ENCODE measurements around the gene PARD3. TPM values are rescaled to one million over a fixed set of nuclear protein-coding genes. Genes with fewer than 3 reads are reported as not detected.

The PARD3 gene
- total RNA-seq, 3 donors from 2014 or later (not counting 1 experiment from before 2014, with no cell fraction given) = 0.14 to 0.49 (median 0.38) TPM

GRCh38 chr10:34748357-34748756, 66.7 kb downstream of the PARD3 start:
- no peak overlapping the region for H3K4me3 ChIP-seq (ENCODE audit: low read length)
- H3K4me1 ChIP-seq (ENCODE audit: control insufficient read depth, insufficient read depth, low read length) = no peaks in the 10 kb centered on the region
- no peaks in the 10 kb centered on the region for H3K36me3 ChIP-seq (ENCODE audit: control insufficient read depth, insufficient read depth, low read length)
- Mint-ChIP-seq H3K4me3 (no peak overlapping the region), H3K36me3 (no peaks in the 10 kb centered on the region), H3K27me3 (ENCODE audit: low read depth in 2 of 2) (peaks cover 6 to 10% of the 10 kb centered on the region in 2 donors), H3K27ac (no peak overlapping the region), H3K9me3 (no peaks in the 10 kb centered on the region), H3K4me1 (no peaks in the 10 kb centered on the region)
- DNase-seq (no peak), ATAC-seq (no peak)
- no peaks in the 10 kb centered on the region for H3K27me3 ChIP-seq (ENCODE audit: control insufficient read depth, insufficient read depth, low read length)
- no peak overlapping the region for H3K27ac ChIP-seq (ENCODE audit: low read length)
- no peaks in the 10 kb centered on the region for H3K9me3 ChIP-seq (ENCODE audit: control insufficient read depth, insufficient read depth, low read length)
- TF ChIP-seq, protein P1, sequence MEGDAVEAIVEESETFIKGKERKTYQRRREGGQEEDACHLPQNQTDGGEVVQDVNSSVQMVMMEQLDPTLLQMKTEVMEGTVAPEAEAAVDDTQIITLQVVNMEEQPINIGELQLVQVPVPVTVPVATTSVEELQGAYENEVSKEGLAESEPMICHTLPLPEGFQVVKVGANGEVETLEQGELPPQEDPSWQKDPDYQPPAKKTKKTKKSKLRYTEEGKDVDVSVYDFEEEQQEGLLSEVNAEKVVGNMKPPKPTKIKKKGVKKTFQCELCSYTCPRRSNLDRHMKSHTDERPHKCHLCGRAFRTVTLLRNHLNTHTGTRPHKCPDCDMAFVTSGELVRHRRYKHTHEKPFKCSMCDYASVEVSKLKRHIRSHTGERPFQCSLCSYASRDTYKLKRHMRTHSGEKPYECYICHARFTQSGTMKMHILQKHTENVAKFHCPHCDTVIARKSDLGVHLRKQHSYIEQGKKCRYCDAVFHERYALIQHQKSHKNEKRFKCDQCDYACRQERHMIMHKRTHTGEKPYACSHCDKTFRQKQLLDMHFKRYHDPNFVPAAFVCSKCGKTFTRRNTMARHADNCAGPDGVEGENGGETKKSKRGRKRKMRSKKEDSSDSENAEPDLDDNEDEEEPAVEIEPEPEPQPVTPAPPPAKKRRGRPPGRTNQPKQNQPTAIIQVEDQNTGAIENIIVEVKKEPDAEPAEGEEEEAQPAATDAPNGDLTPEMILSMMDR (IDR thresholded peaks at IDR 0.05) = no peak
- WGBS (ENCODE audit: insufficient coverage) = 94% methylated on average over 6 of the region's 6 CpGs
- intact Hi-C loops (cut with micrococcal nuclease) = no loop called here

GRCh38 chr10:34746094-34746493, 69.0 kb downstream of the PARD3 start:
- Mint-ChIP-seq H3K27me3 (ENCODE audit: low read depth in 2 of 2) (peaks cover 10 to 22% of the 10 kb centered on the region in 2 donors), H3K4me3 (no peak overlapping the region), H3K36me3 (no peaks in the 10 kb centered on the region), H3K9me3 (no peaks in the 10 kb centered on the region), H3K4me1 (no peaks in the 10 kb centered on the region), H3K27ac (no peak overlapping the region)
- Histone ChIP-seq H3K4me3 (ENCODE audit: low read length) (no peak overlapping the region), H3K36me3 (ENCODE audit: control insufficient read depth, insufficient read depth, low read length) (no peaks in the 10 kb centered on the region), H3K9me3 (ENCODE audit: control insufficient read depth, insufficient read depth, low read length) (no peaks in the 10 kb centered on the region), H3K27ac (ENCODE audit: low read length) (no peak overlapping the region), H3K4me1 (ENCODE audit: control insufficient read depth, insufficient read depth, low read length) (no peaks in the 10 kb centered on the region), H3K27me3 (ENCODE audit: control insufficient read depth, insufficient read depth, low read length) (no peaks in the 10 kb centered on the region)
- DNase-seq = no peak
- intact Hi-C loops (cut with micrococcal nuclease) = no loop called here
- TF ChIP-seq, protein P1 (IDR thresholded peaks at IDR 0.05) = no peak
- 79% methylated on average over 1 of the region's 4 CpGs for WGBS (ENCODE audit: insufficient coverage)
- ATAC-seq = no peak

DNA sequence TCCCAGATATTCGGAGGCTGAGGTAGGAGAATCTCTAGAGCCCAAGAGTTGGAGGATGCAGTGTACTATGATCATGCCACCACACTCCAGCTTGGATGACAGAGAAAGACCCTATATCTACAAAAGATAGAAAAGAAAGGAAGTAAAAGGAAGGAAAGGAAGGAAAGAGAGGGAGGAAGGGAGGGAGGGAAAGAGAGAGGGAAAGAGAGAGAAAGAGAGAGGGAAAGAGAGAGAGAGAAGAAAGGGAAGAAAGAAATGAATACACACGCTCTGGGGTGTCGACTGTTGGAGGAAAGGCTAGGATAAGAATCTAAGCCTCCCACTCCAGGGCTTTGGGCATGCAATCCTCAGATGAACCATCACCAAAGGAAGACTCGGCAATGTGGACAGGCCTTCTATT, 69.9 kb downstream of the PARD3 start:
- Mint-ChIP-seq H3K9me3 (no peaks in the 10 kb centered on the region), H3K27me3 (ENCODE audit: low read depth in 2 of 2) (peaks cover 10 to 29% of the 10 kb centered on the region in 2 donors), H3K36me3 (no peaks in the 10 kb centered on the region), H3K4me1 (no peaks in the 10 kb centered on the region), H3K27ac (no peak overlapping the region), H3K4me3 (no peak overlapping the region)
- Histone ChIP-seq H3K27me3 (ENCODE audit: control insufficient read depth, insufficient read depth, low read length) (no peaks in the 10 kb centered on the region), H3K9me3 (ENCODE audit: control insufficient read depth, insufficient read depth, low read length) (no peaks in the 10 kb centered on the region), H3K27ac (ENCODE audit: low read length) (no peak overlapping the region), H3K4me3 (ENCODE audit: low read length) (no peak overlapping the region), H3K36me3 (ENCODE audit: control insufficient read depth, insufficient read depth, low read length) (no peaks in the 10 kb centered on the region), H3K4me1 (ENCODE audit: control insufficient read depth, insufficient read depth, low read length) (no peaks in the 10 kb centered on the region)
- intact Hi-C loops (cut with micrococcal nuclease) = no loop called here
- TF ChIP-seq, protein P1 (IDR thresholded peaks at IDR 0.05) = no peak
- DNase-seq (no peak), ATAC-seq (no peak)
- WGBS (ENCODE audit: insufficient coverage) = 88% methylated on average over 4 of the region's 4 CpGs

GRCh38 chr10:34744590-34744989, 70.5 kb downstream of the PARD3 start:
- Histone ChIP-seq H3K9me3 (ENCODE audit: control insufficient read depth, insufficient read depth, low read length) (no peaks in the 10 kb centered on the region), H3K27me3 (ENCODE audit: control insufficient read depth, insufficient read depth, low read length) (no peaks in the 10 kb centered on the region), H3K27ac (ENCODE audit: low read length) (no peak overlapping the region), H3K4me1 (ENCODE audit: control insufficient read depth, insufficient read depth, low read length) (no peaks in the 10 kb centered on the region), H3K36me3 (ENCODE audit: control insufficient read depth, insufficient read depth, low read length) (no peaks in the 10 kb centered on the region), H3K4me3 (ENCODE audit: low read length) (no peak overlapping the region)
- DNase-seq (no peak), ATAC-seq (no peak)
- no peaks in the 10 kb centered on the region for H3K4me1 Mint-ChIP-seq
- H3K9me3 Mint-ChIP-seq = no peaks in the 10 kb centered on the region
- intact Hi-C loops (cut with micrococcal nuclease) = no loop called here
- no peaks in the 10 kb centered on the region for H3K36me3 Mint-ChIP-seq
- H3K4me3 Mint-ChIP-seq = no peak overlapping the region
- 78% methylated on average over 3 of the region's 3 CpGs for WGBS (ENCODE audit: insufficient coverage)
- H3K27me3 Mint-ChIP-seq (ENCODE audit: low read depth in 2 of 2) = peaks cover 13 to 36% of the 10 kb centered on the region in 2 donors
- no peak overlapping the region for H3K27ac Mint-ChIP-seq
- TF ChIP-seq, protein P1 (IDR thresholded peaks at IDR 0.05) = no peak
